ENCODE measurements around the gene RAB28.
"Not testable (repeated sequence)": the region's sequence is repeated elsewhere in the genome, so short reads cannot be mapped to it uniquely, and the experiment has no call there.

RAB28 gene

GRCh38 chr4:13445841-13446790 is 38.0 kb downstream of the RAB28 start:
- DNase-seq = no peak

GRCh38 chr4:13441506-13441905 is 42.6 kb downstream of the RAB28 start:
- DNase-seq = no peak

- DNase-seq = no peak
Measured at GRCh38 chr4:13436962-13437361, 47.2 kb downstream of the RAB28 start.

- DNase-seq = no peak
Measured at GRCh38 chr4:13432453-13432852, 51.7 kb downstream of the RAB28 start.

GRCh38 chr4:13430834-13431568 is 53.1 kb downstream of the RAB28 start:
- DNase-seq = no peak

GRCh38 chr4:13427599-13428325 is 56.4 kb downstream of the RAB28 start:
- DNase-seq = no peak

GRCh38 chr4:13415068-13415785 is 68.9 kb downstream of the RAB28 start:
- no peak for DNase-seq

- no peak for DNase-seq
Measured at GRCh38 chr4:13413729-13414437, 70.3 kb downstream of the RAB28 start.

- no peak for DNase-seq
Measured at GRCh38 chr4:13411942-13412341, 72.2 kb downstream of the RAB28 start.

GRCh38 chr4:13409324-13409723 is 74.8 kb downstream of the RAB28 start:
- DNase-seq = no peak

GRCh38 chr4:13406156-13406555 is 78.0 kb downstream of the RAB28 start:
- DNase-seq = not testable (repeated sequence)

GRCh38 chr4:13403833-13404232 is 80.3 kb downstream of the RAB28 start:
- DNase-seq = no peak

GRCh38 chr4:13403326-13403725 is 80.8 kb downstream of the RAB28 start:
- no peak for DNase-seq

GRCh38 chr4:13399257-13399656 is 84.9 kb downstream of the RAB28 start:
- DNase-seq = no peak

- no peak for DNase-seq
Measured at GRCh38 chr4:13396161-13396560, 88.0 kb downstream of the RAB28 start.

GRCh38 chr4:13389901-13390300 is 94.2 kb downstream of the RAB28 start:
- DNase-seq = not testable (repeated sequence)

GRCh38 chr4:13386405-13387107 is 97.6 kb downstream of the RAB28 start:
- no peak for DNase-seq

- DNase-seq = no peak
Measured at GRCh38 chr4:13384055-13384454, 100.1 kb downstream of the RAB28 start.

GRCh38 chr4:13378973-13379759 is 105.0 kb downstream of the RAB28 start:
- DNase-seq = no peak

- no peak for DNase-seq
Measured at GRCh38 chr4:13371048-13371447, 113.1 kb downstream of the RAB28 start.
